Measurements from ENCODE around the gene CCDC68. TPM values are rescaled to one million over a fixed set of nuclear protein-coding genes. Genes with fewer than 3 reads are reported as not detected.

Gene CCDC68
- total RNA-seq, 1 donor from 2014 or later = 0.33 TPM

GRCh38 chr18:54918060-54918459 lies 41.2 kb downstream of the CCDC68 start:
- H3K27me3 Mint-ChIP-seq = peaks cover 3% of the 10 kb centered on the region
- H3K27ac Mint-ChIP-seq = no peak overlapping the region
- no peaks in the 10 kb centered on the region for H3K36me3 Mint-ChIP-seq (ENCODE audit: low read depth)
- no peak overlapping the region for H3K4me3 Mint-ChIP-seq
- CTCF ChIA-PET = no interaction called here
- no peaks in the 10 kb centered on the region for H3K4me1 Mint-ChIP-seq
- DNase-seq = no peak
- no peak for ATAC-seq (ENCODE audit: low read depth)
- TF ChIP-seq, protein P1, sequence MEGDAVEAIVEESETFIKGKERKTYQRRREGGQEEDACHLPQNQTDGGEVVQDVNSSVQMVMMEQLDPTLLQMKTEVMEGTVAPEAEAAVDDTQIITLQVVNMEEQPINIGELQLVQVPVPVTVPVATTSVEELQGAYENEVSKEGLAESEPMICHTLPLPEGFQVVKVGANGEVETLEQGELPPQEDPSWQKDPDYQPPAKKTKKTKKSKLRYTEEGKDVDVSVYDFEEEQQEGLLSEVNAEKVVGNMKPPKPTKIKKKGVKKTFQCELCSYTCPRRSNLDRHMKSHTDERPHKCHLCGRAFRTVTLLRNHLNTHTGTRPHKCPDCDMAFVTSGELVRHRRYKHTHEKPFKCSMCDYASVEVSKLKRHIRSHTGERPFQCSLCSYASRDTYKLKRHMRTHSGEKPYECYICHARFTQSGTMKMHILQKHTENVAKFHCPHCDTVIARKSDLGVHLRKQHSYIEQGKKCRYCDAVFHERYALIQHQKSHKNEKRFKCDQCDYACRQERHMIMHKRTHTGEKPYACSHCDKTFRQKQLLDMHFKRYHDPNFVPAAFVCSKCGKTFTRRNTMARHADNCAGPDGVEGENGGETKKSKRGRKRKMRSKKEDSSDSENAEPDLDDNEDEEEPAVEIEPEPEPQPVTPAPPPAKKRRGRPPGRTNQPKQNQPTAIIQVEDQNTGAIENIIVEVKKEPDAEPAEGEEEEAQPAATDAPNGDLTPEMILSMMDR (IDR thresholded peaks at IDR 0.05) = no peak
- H3K9me3 Mint-ChIP-seq = no peaks in the 10 kb centered on the region
- intact Hi-C loops (cut with micrococcal nuclease) = no loop called here
- POLR2A ChIA-PET = no interaction called here

GRCh38 chr18:54916507-54916906 lies 42.8 kb downstream of the CCDC68 start:
- no peak overlapping the region for H3K27ac Mint-ChIP-seq
- POLR2A ChIA-PET = no interaction called here
- H3K36me3 Mint-ChIP-seq (ENCODE audit: low read depth) = no peaks in the 10 kb centered on the region
- no peaks in the 10 kb centered on the region for H3K27me3 Mint-ChIP-seq
- intact Hi-C loops (cut with micrococcal nuclease) = no loop called here
- CTCF ChIA-PET = no interaction called here
- DNase-seq (no peak), ATAC-seq (ENCODE audit: low read depth) (no peak)
- TF ChIP-seq, protein P1 (IDR thresholded peaks at IDR 0.05) = no peak
- H3K4me1 Mint-ChIP-seq = no peaks in the 10 kb centered on the region
- no peaks in the 10 kb centered on the region for H3K9me3 Mint-ChIP-seq
- no peak overlapping the region for H3K4me3 Mint-ChIP-seq

GRCh38 chr18:54914816-54915215 lies 44.4 kb downstream of the CCDC68 start:
- no peaks in the 10 kb centered on the region for H3K36me3 Mint-ChIP-seq (ENCODE audit: low read depth)
- ChIA-PET POLR2A (no interaction called here), CTCF (no interaction called here)
- no peaks in the 10 kb centered on the region for H3K9me3 Mint-ChIP-seq
- no peaks in the 10 kb centered on the region for H3K27me3 Mint-ChIP-seq
- TF ChIP-seq, protein P1 (IDR thresholded peaks at IDR 0.05) = no peak
- no peaks in the 10 kb centered on the region for H3K4me1 Mint-ChIP-seq
- no peak for ATAC-seq (ENCODE audit: low read depth)
- intact Hi-C loops (cut with micrococcal nuclease) = no loop called here
- no peak overlapping the region for H3K4me3 Mint-ChIP-seq
- no peak for DNase-seq
- H3K27ac Mint-ChIP-seq = no peak overlapping the region

DNA sequence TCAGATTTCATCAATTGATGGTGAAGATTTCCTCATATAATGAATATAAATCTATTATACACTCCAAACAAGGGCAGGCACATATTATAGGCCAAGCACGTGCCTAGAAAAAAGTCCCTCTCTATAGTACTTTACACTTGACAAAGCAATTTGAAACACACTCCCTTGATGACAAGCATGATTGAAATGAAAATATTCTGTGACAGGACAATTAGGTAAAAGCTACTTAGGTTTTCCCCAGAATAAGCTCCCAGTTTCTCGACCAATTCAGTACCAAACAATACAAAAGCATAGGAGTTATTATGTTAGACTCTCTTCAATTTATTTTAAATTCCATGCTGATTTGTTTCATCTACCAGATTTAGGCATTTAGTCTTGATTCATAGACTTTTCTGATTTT lies 47.7 kb downstream of the CCDC68 start:
- intact Hi-C loops (cut with micrococcal nuclease) = no loop called here
- POLR2A ChIA-PET = no interaction called here
- DNase-seq = no peak
- ATAC-seq (ENCODE audit: low read depth) = no peak
- Mint-ChIP-seq H3K4me1 (no peaks in the 10 kb centered on the region), H3K4me3 (no peak overlapping the region), H3K27me3 (peaks cover 3% of the 10 kb centered on the region), H3K36me3 (ENCODE audit: low read depth) (no peaks in the 10 kb centered on the region), H3K27ac (no peak overlapping the region), H3K9me3 (no peaks in the 10 kb centered on the region)
- CTCF ChIA-PET = no interaction called here
- TF ChIP-seq, protein P1 (IDR thresholded peaks at IDR 0.05) = no peak

DNA sequence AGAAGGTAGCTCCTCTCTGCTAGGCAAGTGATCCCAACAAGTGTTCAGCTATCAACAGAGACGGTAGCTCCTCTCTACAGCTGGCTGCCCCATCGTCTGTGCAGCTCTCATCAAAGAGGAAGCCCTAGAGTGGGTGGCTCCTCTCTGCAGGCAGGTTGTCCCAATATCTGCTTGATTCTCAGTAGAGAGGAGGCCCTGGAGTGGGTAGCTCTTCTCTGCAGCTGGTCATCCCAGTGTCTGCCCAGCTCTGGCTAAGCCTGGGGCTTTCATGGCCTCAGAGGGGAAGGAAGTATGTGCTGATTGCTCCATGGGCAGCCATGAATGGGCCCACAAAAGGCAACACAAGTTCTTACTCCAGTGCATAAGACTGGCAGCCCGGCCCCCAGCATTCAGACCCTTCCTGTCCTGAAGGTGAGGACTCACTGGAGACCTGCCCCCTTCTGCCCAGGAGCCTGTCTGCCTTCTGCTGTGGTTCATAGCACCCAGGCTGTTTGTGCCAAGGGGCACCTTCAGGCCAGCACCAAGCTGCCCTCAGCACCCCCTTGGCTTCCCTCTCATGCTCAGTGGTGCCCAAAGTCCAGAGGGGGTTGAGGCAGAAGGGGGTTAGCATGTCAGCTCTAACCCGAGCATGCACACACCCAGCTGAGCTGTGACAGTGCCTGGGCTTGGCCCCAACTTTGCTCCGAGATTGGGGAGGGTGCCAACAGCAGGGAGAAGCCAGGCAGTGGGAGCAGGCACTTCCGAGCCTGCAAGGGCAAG lies 48.9 kb downstream of the CCDC68 start:
- intact Hi-C loops (cut with micrococcal nuclease) = no loop called here
- Mint-ChIP-seq H3K27ac (no peak overlapping the region), H3K27me3 (peaks cover 4% of the 10 kb centered on the region), H3K36me3 (ENCODE audit: low read depth) (no peaks in the 10 kb centered on the region), H3K4me1 (no peaks in the 10 kb centered on the region), H3K4me3 (no peak overlapping the region), H3K9me3 (no peaks in the 10 kb centered on the region)
- TF ChIP-seq, protein P1 (IDR thresholded peaks at IDR 0.05) = no peak
- no peak for DNase-seq
- ChIA-PET POLR2A (no interaction called here), CTCF (interaction anchor here (0.7 kb wide), 1 partner anchor 17 kb away, joined by 3 read pairs; no protein-coding TSS in a partner anchor)
- ATAC-seq (ENCODE audit: low read depth) = no peak

Data from activated B cell treated with CpG ODN at 0.5 μM for 24 hours (primary cell).